GM21423 (cell line): ENCODE data around the gene ATF1.
"Not testable (repeated sequence)": the region's sequence is repeated elsewhere in the genome, so short reads cannot be mapped to it uniquely, and the experiment has no call there.

ENCODE experiments used
- ATAC-seq: cut with Tn5 transposase; IDR thresholded peaks from one replicate; pipeline ENCODE4 v1.9.1; 2021; ENCODE audit warnings: mild to moderate bottlenecking, moderate library complexity; ENCODE audit not compliant: unreplicated experiment

ATF1 gene

DNA sequence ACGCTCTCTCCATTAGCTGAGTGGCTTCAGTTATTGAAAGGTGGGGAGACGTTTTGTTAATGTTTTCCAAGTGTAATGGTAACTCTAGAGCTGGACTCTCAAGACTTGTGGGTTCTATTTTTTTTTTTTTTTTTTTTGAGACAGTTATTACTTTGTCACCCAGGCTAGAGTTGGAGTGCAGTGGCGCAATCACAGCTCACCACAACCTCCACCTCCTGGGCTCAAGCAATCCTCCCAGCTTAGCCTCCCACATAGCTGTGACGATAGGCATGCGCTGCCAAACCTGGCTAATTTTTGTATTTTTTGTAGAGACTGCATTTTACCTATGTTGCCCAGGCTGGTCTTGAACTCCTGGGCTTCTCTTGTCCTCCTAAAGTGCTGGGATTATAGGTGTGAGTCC is 26.2 kb downstream of the ATF1 start:
- no peak for ATAC-seq

DNA sequence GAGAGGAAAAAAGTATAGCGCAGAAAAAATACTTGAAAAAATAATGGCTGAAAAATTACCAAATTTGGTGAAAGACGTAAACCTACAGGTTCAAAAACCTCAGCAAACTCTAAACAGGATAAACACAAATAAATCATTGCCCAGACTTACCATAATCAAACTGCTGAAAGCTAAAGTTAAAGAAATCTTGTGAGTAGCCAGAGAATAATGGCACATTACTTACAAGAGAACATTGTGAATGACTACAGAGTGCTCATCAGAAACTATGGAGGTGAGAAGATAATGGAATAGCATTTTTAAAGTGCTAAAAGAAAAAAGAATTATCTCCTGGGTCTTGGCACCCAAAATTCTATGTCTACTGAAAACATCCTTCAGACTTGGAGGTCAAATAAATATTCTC is 36.0 kb downstream of the ATF1 start:
- ATAC-seq, result no peak

- ATAC-seq, result no peak
Observed at GRCh38 chr12:50803230-50803875, 39.5 kb downstream of the ATF1 start.

- no peak for ATAC-seq
Observed at GRCh38 chr12:50806176-50806575, 42.3 kb downstream of the ATF1 start.

GRCh38 chr12:50809131-50809530 is 45.2 kb downstream of the ATF1 start:
- ATAC-seq, result not testable (repeated sequence)

DNA sequence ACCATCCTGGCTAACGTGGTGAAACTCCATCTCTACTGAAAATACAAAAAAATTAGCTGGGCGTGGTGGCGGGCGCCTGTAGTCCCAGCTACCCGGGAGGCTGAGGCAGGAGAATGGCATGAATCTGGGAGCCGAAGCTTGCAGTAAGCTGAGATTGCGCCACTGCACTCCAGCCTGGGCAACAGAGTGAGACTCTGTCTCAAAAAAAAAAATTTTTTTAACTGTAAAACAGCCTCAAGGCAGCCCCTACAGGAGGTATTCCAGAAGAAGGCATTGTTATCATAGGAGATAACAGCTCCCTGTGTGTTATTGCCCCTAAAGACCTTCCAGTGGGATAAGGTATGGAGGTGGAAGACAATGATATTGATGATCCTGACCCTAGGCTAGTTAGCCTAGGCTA is 51.0 kb downstream of the ATF1 start:
- ATAC-seq, result not testable (repeated sequence)

DNA sequence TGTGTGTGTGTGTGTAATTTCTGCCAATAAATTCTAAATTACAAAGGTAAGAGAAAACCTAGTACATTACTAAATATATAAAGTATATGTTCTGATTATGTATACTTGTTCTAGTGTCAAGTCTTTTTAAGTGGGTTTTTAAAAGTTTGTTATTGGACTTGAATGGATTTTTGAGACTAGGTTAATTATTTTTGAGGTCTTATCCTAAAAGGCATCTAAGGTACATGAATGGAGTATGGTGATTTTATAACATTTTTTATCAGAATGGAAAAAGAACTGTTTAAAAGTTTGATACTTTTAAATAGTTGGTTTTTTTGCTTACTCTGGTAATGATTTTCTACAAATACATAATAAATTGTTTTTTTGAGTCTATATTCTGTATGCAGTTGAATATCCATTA is 56.3 kb downstream of the ATF1 start:
- ATAC-seq, result no peak

GRCh38 chr12:50822082-50822481 is 58.2 kb downstream of the ATF1 start:
- ATAC-seq, result no peak

GRCh38 chr12:50823724-50824123 is 59.8 kb downstream of the ATF1 start:
- ATAC-seq, result not testable (repeated sequence)

- no peak for ATAC-seq
Observed at GRCh38 chr12:50824914-50825313, 61.0 kb downstream of the ATF1 start.

DNA sequence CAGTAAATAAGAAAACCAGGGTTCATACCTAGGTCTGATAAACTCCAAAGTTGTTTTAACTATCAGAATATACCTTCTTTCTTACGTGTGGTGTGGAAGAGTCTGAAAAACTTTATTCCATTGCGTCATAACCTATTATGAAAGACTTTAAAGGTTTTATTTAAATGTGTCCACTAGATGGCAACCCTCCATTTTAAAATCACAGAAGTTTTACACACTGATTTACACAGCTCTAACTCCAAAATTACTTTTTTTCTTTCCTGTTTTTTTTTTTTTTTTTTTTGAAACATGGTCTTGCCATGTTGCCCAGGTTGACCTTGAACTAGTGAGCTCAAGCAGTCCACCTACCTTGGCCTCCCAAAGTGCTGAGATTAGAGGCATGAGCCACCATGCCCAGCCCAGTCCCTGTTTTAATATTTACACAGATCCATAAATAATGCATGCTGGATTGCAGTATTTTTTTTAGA is 61.5 kb downstream of the ATF1 start:
- no peak for ATAC-seq

DNA sequence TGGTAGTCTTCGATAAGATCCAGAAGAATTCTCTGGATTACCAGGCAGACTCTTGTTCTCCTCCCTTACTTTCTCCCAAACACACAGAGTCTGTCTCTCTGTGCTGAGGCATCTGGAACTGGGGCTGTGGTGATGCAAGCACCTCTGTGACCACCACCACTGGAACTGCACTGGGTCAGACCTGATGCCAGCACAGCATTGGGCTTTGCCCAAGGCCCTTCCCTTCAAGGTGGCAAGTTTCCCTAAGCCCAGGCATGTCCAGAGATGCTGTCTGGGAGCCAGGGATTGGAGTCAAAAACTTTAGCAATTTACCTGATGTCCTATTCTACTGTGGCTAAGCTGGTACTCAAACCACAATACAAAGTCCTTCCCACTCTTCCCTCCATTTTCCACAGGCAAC is 64.2 kb downstream of the ATF1 start:
- ATAC-seq, result no peak

DNA sequence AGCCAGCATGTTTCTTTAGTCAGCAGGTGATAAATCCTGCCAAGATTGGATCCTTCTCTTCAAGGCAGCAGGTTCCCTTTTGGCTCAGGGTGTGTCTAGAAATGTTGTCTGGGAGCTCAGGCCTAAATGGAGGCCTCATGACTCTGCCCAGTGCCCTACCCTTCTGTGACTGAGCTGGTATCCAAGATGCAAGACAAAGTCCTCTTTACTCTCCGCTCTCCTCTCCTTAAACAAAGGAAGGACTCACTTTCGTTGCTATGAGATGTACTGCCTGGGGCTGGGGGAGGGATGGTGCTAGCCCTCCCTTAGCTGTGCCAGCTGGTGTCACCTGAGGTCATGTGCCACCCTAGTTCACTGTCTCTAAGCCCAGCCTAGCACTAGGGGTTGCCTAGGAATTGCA is 65.0 kb downstream of the ATF1 start:
- no peak for ATAC-seq

DNA sequence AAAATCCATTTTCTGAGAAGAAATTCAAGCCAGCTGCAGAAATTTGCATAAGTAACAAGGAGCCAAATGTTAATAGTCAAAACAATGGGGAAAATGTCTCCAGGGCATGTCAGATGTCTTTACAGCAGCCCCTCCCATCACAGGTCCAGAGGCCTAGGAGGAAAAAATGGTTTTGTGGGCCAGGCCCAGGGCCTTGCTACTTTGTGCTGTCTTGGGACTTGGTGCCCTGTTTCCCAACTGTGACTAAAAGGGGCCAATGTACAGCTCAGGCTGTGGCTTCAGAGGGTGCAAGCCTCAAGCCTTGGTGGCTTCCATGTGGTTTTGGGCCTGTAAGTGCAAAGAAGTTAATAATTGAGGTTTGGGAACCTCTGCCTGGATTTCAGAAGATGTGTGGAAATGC is 69.9 kb downstream of the ATF1 start:
- ATAC-seq, result not testable (repeated sequence)

DNA sequence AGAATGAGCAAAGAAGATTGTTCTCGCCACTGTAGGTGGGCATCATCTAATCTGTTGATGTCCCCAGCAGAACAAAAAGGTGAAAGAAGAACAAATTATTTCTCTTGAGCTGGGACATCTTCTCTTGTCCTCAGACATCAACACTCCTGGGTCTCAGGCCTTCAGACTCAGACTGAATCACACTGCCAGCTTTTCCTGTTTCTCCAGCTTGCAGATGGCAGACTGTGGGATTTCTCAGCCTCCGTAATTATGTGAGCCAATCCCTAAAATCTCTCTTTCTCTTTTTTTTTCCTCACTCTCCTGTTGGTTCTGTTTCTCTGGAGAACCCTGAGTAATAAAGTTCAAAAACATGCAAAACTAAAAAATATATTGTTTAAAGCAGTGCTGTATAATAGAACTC is 75.1 kb downstream of the ATF1 start:
- no peak for ATAC-seq

DNA sequence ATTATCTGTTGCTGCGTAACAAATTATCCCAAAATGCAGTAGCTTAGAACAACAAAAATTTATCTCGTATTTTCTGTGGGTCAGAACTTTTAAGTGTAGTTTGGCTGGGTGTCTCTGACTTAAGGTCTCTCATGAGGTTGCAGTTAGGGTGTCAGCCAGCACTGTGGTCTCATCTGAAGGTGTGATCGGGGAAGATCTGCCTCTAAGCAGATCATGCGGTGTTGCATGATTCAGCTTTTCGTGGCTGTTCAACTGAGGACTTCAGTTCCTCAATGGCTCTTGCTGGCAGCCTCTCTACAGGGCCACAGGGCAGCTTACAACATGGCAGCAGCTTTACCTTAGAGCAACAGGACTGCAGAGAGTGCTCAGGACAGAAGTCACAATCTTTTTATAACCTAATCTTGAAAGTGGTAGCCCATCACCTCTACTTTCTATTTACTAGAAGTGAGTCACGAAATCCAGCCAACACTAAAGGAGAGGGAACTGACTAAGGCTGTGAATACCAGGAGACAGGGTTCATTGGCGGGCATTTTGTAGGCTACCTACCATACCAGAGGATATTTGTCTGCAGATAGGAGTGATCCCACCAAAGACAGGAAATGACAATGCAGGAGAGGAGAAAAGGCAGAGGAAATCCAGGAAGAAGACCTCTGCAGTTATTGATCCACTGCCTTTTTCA is 77.0 kb downstream of the ATF1 start:
- ATAC-seq, result no peak

DNA sequence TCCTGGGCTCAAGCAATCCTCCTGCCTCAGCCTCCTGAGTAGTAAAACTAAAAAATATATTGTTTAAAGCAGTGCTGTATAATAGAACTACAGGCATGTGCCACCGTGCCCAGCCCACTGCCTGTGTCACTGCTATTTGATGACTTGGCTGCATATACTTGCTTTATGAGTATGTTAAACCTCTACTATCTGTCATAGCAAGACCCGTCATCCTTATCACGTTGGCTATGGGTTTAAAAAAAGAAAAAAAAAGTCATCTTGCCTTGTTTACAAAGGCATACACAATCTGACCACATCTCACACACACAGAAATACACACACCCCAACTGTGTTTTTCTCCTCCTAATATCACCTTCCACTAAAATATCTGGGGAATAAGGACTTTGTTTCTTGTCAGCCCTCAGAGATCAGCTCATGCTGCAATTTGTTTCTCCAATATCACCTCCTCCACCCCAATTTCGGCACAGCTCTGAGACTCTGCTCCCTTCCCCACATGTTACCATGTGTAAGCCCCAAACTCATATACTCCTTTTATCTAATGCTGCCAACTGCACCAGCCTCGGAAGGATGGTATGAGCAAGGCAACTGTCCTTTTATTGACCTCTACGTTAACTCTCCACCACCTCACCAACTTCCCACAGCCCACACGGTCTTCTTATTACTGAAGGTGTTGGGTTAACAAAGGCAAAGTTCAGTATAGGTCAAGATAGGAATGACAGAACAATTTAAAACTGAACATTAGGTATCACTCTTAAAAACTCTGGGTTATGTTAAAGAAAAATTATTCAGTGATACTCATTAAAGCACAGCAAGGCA is 78.0 kb downstream of the ATF1 start:
- ATAC-seq, result no peak

DNA sequence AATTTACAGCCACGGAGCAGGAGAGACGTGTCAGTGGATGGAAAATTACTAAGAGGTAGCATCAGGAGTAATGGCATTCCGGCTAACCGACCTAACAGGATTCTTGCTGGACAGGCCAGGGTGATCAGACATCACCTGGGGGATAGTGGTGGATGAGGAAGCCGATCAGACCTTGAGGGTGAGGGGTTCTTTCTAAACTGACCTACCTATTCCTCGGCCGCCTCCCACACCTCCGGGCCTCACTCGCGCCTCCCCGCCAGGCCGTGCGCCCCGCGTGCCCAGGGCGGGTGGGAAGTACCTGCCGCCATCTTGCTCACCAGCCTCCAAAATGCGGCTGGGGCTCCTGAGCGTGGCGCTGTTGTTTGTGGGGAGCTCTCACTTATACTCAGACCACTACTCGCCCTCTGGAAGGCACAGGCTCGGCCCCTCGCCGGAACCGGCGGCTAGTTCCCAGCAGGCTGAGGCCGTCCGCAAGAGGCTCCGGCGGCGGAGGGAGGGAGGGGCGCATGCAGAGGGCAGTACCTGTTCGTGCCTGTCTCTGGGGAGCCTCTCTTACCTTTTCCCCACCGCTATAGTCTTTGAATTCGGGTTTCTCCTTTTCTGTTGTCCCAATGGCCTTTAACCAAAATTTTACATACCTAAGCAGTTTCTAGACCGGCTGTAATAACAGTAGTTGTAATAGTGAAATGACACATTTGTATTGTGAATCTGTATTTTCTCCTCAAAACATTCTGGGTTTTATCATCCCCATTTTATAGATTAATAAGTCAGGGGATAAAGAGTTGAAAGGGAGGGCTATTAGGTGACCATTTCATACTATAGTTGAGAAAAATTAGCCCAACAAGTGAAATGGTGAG is 79.0 kb downstream of the ATF1 start, which contains the start of gene TMPRSS12:
Gene TMPRSS12, plus strand, starts transcription at position 290 of the 857 bp plus-strand sequence. Its CDS starts 39 bp downstream, at position 329.
- no peak for ATAC-seq

- no peak for ATAC-seq
Observed at GRCh38 chr12:50845021-50845647, 81.2 kb downstream of the ATF1 start.

DNA sequence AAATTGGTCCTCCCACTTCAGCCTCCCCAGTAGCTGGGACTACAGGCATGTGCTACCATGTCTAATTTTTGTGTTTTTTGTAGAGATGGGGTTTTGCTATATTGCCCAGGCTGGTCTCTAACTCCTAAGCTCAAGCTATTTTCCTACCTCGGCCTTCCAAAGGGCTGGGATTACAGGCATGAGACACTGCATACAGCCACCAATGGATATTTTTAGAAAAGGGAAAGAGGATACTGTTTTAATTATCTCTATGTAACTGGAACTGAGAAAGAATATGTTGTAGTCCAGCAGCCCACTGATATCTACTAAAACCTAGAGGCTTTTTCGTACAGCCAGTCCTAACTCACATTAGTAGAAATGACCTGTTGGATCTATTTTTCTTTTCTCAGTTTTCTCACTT is 85.1 kb downstream of the ATF1 start:
- ATAC-seq, result no peak
